ENCODE results near the gene ANKRD13A.
"Not testable (repeated sequence)": the region's sequence is repeated elsewhere in the genome, so short reads cannot be mapped to it uniquely, and the experiment has no call there.

DNA sequence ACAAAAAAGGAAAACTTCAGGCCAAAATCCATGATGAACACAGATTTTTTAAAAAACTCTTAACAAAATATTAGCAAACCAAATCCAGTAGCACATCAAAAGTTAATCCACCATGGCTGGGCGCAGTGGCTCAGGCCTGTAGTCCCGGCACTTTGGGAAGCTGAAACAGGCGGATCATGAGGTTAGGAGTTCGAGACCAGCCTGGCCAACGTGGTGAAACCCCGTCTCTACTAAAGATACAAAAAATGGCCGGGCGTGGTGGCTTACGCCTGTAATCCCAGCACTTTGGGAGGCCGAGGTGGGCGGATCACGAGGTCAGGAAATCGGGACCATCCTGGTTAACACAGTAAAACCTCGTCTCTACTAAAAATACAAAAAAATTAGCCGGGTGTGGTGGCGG, 13.0 kb upstream of the ANKRD13A start:
- TF ChIP-seq, protein P1, sequence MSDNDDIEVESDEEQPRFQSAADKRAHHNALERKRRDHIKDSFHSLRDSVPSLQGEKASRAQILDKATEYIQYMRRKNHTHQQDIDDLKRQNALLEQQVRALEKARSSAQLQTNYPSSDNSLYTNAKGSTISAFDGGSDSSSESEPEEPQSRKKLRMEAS (IDR thresholded peaks at IDR 0.05; ENCODE audit: low read depth, low read length) = not testable (repeated sequence)
- not testable (repeated sequence) for TF ChIP-seq POLR2A (IDR thresholded peaks at IDR 0.05; ENCODE audit: extremely low read depth, insufficient read length)
